Mesenteric fat pad (tissue), 1 donor: ENCODE results near the gene RAPGEF4. TPM values are rescaled to one million over a fixed set of nuclear protein-coding genes. Genes with fewer than 3 reads are reported as not detected.

ENCODE experiments used
- DNase-seq: peaks from one replicate; pipeline ENCODE4 v3.0.0-alpha.2; 2020; ENCODE audit warnings: low spot score
- total RNA-seq: library from RNA; stranded (reverse); fragmentation: NEBNext Ultra II Directional; extraction: Animal tissue kit (Norgen Biotek cat#: 25700); gene quantifications from one replicate; pipeline ENCODE4 v1.2.1, GENCODE V29; 2021
- donor health status: DM: yes; HTN: yes; CAD: no.

The RAPGEF4 gene
- total RNA-seq, 1 donor from 2014 or later: 10.4 TPM

DNA sequence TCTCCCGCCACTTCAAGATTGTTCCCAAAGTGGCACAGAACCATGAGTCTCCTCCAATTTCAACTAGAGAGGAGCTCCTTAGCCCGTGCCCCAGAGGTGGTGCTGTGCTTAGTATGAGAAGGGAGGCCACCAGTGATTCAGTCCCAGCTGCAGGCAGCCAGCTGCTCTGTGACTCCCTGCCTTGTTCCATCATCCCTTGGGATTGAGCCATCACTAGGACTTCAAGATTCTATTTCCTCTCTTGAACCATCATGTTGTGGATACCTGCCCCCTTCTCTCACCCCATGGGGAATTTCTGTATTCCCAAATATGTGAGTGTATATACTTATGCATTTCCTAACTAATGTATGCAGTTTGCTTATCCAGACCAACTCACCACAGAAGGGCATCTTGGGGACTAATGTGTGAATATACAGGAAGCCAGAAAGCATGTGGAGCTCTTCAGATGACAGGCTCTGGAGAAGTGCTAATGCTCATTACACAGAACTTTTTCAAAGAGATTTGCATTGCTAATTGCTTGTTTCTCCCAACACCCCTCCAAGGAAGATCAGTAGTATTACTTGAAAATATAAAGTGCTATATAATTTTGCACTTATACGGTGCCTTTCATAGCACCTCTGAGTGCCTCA is 229.0 kb downstream of the RAPGEF4 start:
- no peak for DNase-seq

GRCh38 chr2:172965433-172966212 is 230.0 kb downstream of the RAPGEF4 start:
- no peak for DNase-seq

DNA sequence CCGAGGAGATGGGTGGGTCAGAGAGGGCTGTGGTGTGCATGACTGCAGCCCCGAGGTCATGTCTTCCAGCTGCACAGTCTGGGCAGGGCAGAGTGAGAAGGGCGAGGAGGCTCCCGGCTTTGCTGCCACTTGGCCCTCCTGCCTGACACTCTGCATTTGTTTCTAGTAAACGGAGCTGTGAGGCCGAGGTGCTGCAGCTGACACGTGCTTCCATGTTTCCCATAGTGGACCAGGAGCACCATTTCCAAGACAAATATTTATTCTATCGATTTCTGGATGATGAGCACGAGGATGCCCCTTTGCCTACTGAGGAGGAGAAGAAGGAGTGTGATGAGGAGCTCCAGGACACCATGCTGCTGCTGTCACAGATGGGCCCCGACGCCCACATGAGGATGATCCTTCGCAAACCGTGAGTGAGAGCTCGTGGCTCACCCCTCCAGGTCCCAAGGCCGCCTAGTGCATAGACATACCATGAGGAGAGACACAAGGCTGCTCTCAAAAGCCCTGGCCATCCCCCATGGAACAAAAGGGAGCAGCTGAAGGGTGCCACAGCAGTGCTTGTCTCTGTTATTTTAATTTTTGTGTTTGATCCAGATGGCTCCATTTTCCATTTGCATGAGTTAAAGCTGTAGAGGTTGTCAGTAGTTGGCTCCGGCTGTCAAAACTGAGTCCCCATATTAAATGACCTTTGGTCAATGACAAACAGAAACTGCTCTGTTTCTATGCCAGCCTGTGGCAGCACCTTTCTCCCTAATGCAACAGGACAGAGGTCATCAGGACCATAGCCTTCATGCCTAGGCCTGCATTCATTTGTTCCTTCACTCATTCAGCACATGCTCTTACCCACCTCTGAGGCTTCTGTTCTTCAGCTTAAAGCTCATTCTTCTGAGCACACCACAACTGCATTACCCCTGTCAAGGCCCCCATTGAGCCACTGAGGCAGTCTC is 231.7 kb downstream of the RAPGEF4 start:
- no peak for DNase-seq

DNA sequence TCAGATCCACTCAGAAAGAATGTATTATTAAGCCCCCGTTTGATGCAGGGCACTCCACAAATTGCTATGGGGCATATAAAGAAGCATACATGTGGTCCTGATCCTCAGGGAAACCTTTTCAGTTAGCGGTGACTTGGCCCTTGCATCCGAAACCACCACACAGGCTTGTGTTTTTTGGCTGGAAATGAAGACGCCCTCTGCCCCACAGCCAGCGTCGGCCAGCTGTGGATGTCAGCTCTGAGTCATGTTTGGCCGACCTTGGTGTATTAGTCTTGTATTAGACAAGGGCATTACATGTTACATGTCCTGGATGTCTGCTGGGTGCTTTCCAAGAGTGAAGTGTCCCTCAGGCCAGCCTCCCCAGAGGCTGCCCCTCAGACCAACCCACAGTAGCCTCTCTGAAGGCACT is 232.4 kb downstream of the RAPGEF4 start:
- DNase-seq: no peak

DNA sequence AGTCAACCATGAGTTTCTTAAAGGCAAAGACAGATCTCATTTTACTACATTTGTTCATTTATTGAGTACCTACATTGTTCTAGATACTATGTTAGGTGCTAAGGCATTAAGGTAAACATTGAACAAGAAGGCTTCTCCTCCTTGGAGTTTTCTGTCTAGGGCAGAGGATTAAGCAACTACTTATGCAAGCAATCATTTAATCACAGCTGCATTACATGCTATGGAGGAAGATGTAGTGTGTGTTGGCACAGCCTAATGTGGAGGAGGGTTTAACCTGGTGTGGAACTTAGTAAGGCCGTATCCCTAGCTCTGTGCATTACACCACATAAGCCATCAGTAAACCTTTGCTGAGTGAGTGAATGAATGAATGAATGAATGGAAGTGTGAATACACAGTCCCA is 233.5 kb downstream of the RAPGEF4 start:
- no peak for DNase-seq

DNA sequence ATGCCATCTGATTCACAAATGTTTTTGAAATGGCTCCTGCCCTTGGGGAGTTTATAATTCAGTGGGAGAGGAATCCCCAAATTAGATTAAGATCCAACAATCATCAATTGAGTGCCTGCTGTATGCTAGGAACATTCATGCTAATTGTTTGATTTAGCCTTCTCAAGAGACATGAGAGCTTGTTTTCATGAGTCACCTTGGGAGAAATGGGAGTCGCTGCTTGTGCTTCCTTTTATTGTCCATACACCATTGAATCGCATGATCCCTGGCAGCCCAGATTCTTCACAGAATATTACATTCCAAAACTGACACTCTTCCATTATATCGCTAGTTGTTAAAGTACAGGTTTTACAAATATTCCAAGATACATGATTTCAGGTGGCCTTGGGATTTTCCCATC is 234.0 kb downstream of the RAPGEF4 start:
- no peak for DNase-seq

DNA sequence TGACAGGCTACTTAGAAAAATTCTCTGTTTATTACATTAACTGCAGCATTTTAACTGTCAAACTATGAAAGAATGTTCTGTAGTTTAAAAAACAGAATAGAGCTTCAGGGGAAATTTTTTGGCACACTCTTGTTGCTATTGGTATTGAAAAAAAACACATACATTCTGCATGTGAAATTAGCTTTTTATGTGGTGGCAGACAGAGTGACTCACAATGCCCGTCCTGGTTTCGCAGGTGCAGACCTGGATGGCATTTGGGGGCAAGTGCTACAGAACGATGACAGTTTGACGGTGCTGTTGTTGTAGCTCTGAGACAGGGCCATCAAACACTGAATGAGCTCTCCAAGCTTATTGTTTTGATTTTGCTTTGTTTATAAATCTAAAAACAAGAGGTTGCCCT is 235.0 kb downstream of the RAPGEF4 start:
- DNase-seq: no peak

DNA sequence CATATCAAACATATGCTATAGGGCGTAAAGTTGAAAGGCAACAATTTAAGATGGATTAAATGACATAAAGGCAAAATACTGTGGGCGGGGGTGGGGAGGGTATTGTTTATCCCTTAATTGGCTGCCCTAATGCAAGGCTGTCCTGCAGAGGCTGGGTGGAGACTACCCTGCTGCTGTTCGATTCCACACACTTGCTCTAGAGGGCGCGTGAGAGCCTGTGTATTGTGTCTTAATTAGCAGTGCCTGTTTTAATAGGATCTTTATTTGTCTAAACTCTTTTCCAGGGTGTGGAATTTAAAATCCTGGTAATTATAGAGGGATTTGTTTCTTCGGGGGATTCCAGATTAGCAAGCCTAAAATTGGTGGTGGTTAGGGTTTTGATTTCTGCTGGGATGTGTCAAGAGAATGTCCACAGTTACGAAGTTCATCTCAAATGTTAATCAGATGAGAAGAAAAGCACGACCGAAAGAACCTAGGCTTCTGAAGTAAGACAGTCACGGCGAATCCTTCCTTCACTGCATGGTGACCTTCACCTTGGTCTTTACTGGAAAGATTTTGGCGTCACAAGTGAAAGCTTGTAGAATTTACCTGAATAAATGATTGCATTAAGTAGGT is 236.5 kb downstream of the RAPGEF4 start:
- no peak for DNase-seq

GRCh38 chr2:172974762-172975161 is 239.1 kb downstream of the RAPGEF4 start:
- no peak for DNase-seq

GRCh38 chr2:172976116-172976515 is 240.5 kb downstream of the RAPGEF4 start:
- no peak for DNase-seq

DNA sequence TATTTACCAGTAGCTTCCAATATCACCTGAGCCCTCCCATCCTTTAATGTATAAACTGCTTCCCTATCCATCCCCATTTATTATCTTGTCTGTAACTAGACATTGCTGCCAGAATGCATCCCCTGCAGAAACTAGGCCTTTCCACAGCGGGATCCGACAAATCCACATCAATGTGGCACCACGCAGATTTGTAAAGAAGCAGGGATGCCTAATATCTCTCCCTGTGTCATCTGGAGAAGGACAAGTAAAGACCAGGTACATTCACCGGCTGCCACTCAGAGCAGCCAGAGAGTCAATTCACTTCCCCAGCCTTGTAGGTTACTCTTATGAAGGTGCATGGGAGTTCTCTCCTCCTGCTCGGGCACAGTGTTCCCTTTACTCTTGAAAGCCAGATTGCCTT is 241.2 kb downstream of the RAPGEF4 start:
- DNase-seq: no peak

DNA sequence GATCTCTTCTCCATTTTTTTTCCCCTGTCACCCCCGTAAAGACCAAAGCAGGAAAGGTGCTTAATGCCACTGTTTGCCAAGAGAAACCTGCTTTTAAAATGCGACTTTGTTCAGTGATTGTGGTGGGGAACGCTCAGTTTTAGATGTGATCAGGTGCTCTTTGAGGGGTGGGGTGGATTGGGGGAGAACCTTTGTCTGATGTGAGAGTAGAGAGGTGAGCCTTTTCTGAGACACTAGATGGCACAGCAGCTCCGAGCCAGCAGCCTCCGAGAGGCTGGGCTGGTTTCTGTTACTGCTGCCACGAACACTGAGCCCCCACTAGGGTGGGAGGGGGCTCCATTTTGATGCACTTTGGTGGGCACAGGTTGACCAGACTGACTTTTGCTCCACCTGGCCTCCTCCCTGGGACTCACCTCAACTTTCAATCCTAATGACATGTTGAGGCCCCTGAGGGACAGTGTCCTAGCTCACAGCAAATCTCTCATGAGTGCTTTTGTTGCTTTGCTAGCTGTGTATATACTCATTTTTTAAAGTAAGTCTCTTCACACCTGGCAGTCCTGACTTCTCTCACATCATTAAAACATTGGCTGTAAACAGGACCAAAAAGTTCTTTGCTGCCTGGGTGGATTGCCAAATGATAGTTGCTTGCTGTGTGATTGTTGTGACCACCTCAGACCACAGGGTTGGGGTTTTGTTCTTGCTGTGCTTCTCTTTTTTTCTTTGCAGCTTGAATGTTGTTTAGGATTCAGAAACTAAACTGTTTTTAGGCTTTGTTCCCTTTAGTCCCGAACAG is 241.8 kb downstream of the RAPGEF4 start:
- no peak for DNase-seq

DNA sequence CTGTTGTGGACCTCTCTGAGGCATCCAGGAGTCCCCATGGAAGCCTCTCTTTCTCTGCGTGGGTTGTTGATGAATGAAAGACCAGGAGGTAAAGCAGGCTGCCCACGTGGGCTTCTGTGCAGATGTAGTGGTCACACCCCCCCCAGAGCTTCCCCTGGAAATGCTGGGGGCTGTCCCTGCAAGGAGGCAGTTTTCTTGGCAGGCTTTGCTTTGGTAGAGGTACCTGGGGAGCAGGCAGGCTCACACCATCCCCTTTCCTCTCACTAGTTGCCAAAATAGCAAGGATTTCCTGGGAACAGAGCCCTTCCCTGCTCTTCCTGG is 242.4 kb downstream of the RAPGEF4 start:
- no peak for DNase-seq

DNA sequence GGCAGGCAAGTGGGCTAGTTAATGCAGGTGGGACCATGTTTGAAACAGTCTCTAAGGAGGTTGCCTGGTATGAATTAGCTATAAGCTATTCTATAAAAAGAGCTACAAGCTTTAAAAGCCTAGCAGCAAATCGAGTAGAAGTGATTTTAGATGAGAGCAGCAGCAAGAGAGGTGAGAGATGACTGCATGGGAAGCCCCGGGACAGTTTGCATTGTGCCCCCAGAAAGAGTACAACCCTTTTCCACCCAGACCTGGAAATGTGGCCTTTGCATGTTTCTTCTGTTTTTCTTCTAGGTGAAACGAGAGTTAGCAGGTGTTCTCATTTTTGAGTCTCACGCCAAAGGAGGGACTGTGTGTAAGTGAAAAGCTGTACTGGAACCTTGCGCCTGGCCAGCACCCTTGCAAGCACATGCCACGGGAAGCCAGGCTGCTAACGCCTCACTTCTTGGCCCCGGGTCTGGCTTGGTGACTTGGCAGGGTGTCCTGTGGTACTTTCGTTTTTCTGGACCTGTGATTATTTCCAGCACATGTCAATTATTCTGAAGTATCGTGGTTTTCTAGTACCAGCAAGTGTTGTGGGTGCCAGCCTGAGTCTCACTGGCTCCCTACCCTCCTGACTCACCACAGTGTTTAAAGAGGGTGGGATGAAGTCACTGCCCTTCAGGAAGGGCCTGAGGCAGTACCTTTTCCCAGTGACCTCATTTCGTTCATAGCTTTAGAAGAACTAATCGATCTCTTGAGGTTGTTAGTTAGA is 249.7 kb downstream of the RAPGEF4 start:
- DNase-seq: no peak

- DNase-seq: no peak
Measured at GRCh38 chr2:172986040-172986439, 250.4 kb downstream of the RAPGEF4 start.

DNA sequence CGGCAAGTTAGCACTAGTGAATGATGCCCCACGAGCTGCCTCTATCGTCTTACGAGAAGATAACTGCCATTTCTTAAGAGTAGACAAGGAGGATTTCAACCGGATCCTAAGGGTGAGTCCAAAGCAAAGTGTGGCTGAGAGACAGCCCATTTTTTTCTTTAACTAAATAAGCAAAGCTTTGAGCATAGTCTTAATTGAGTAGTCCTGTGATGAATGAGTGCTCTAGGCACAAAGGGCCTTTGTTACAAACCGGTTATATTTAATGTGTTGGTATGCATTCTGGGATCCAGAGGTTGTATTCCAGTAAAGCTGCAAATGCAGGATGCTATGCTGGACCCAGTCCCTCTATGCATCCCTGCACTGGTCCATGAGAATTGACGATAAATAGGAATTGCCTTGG is 253.1 kb downstream of the RAPGEF4 start:
- DNase-seq: no peak

DNA sequence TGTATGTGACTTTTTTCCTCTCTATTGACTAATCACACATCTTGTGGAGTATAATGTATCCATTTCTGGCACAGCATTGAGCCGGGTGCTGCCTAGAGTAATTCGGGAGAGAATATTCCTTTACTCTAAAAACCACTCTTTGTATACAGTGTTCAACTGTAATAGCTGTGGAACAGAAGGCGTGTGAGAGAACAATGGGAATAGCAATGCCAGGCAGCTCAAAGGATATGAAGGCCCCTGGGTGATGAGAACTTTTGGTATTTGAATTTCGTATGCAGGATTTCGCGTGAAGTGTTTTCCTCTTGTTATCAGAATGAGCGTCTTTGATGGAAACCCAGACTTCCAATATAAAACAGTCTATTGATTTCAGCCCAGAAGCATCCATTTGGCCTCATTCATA is 255.4 kb downstream of the RAPGEF4 start:
- DNase-seq: no peak

- no peak for DNase-seq
Measured at GRCh38 chr2:172993139-172993538, 257.5 kb downstream of the RAPGEF4 start.

DNA sequence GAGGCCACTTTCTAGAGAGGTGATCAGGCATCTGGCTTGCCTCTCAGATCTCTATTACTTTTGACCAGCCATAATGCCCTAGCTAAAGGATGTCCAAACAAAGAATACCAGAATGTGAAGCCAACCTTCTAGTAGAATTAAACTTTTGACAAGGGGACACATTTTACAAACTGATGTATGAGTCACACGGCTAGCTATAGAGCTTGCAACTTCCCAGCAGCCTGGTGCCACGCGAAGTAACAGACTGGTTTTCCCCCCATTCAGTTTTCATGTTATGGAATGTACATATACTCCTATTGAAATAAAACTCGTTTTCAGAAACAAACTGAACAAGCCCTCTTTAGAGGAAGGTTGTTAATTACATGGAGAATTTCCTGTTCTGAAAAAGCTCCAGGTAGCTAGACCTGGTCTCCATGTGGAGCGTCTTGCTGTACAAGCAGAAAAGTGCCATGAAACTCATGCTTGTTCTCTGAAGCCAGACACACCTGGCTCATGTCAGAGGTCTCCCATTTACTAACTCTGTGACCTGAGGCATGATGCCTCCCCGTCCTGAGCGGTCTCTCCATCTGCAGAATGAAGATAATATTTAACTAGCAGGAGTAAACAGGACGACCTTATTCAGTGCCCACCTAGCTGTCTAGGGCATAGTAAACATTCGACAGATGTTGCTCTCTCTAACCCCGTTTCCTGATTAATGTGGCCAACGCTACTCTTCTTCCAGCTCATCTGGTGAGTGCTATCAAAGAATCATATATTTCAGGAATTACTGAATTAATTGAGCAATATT is 258.5 kb downstream of the RAPGEF4 start:
- no peak for DNase-seq
